Right ventricle myocardium inferior (tissue), 1 donor: ENCODE measurements around the gene ZNF366. TPM values are rescaled to one million over a fixed set of nuclear protein-coding genes. Genes with fewer than 3 reads are reported as not detected.
A peak's percentile ranks its signal among the peaks of the same experiment; 100 is the strongest.

Source experiments
- ATAC-seq: fragments of 200-7000 bp; cut with Tn5 transposase; one replicate; pipeline ENCODE4 v1.9.1; 2020; ENCODE audit warnings: mild to moderate bottlenecking, moderate library complexity
- DNase-seq: peaks from one replicate; pipeline ENCODE4 v3.0.0; 2021; ENCODE audit errors: missing footprints
- intact Hi-C: fragments of 100-400 bp; cut with DNase I; formaldehyde crosslinking; loops from one replicate; pipeline ENCODE4 v1.11.0; 2022
- total RNA-seq: library from RNA; stranded (reverse); fragmentation: NEBNext Ultra II Directional; extraction: Animal tissue kit (Norgen Biotek cat#: 25700); gene quantifications from one replicate; pipeline ENCODE4 v1.2.1, GENCODE V29; 2021
- donor health status: DM: no; HTN: yes; CAD: no; lungs with severe emphysema.

Gene ZNF366
- total RNA-seq, 1 donor from 2014 or later, result 8.7 TPM

DNA sequence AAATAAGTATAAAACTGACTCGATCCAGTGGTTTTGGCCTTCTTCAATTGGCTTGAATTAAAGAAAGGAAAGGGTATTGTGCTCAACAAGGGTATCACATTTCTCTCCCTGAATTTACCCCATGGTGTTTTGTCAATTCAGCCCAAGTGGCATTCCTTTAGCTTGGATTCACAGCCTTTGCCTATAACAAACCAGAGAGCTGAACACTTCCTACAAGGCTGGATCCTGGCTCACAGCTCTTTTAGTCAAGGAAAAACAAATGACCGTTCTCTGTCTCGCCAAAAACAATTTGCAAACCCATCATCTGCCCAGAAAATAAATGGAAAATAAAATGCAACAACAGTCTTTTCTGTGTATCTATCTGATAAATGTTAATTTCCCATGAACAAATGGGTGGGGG is 5.7 kb downstream of the ZNF366 start:
- ATAC-seq, result no peak
- DNase-seq, result no peak
- intact Hi-C loops, result loop anchor here (10.0 kb wide), 1 partner anchor 107 kb away; no protein-coding TSS in a partner anchor

DNA sequence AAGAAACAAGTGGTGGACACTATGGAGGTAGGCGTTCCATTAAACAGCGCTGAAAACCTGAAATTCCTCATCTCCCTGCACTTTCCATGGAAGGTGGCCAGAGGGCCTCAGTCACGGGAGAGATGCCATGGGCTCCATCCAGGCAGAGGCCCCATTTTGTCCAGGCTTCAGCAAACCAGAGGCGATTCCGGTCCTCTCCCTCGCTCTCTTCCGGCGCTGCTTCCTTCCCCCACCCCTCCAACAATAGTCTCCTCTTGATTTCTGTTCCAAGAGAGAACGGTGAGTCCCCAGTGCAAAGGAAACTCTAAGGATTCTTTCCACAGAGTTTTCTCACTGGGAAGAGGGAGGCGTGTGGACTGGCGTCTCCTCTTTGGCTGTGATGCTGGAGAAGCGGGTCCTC is 7.5 kb downstream of the ZNF366 start:
- DNase-seq (peak; percentile 58), ATAC-seq (peak; percentile 60)
- intact Hi-C loops, result loop anchor here (2.0 to 10.0 kb wide), 2 partner anchors 47 to 105 kb away; no protein-coding TSS in a partner anchor

DNA sequence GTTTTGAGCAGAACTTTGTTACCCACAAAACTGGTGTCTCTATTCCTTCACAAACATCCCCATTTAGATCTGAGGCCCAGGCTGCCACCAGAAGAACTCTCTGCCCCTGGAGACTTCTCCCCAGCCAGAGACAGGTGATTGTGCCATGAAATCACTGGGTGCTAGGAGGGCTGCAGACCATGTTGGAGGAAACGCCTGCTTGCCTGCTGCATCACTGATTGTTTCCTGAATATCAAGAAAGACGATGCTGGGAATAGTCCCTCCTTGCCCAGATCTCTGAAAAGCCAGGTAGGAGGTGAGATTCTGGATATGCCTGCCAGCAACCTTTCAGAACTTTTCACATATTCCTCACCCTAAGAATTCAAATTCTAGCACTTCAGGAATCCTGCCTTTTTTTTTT is 8.1 kb downstream of the ZNF366 start:
- intact Hi-C loops, result loop anchor here (2.0 kb wide), 1 partner anchor 46 kb away; no protein-coding TSS in a partner anchor
- DNase-seq (no peak), ATAC-seq (no peak)

DNA sequence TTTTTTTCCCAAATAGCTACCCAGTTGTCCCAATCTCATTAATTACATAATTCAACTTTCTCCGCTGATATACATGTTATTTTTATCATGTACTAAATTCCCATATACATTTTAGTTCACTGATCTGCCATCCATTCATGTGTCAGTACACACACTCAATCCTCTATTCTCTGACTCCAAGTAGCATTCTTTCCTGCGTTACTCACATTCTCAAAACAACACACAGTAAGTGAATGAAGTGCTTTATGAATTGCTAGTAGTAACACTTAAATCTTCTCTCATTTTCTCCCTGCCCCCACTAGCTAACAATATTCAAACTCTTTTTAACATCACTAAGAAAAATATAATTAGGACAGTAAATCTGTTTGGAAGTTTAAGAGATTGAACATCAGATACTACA is 8.9 kb downstream of the ZNF366 start:
- DNase-seq (no peak), ATAC-seq (no peak)
- intact Hi-C loops, result loop anchor here (2.0 kb wide), 1 partner anchor 45 kb away; no protein-coding TSS in a partner anchor

DNA sequence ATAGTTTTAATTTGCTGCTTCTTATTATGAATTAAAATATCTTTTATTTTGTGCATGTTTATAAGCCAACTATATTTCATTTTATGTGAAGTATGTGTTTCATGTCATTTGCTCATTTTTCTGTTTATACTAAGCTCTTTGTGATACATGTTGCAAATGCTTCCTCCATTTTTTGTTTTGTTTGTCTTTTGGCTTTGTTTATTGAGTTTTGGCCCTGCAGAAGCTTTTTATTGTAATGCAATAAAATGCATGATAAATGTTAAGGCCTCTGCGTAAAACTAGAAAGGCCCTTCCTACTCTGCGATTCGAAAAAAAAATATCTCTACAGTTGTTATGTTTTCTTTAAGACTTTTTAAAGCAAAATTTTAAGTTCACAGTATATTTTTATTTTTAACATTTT is 9.4 kb downstream of the ZNF366 start:
- ATAC-seq, result no peak
- intact Hi-C loops, result loop anchor here (2.0 kb wide), 1 partner anchor 45 kb away; no protein-coding TSS in a partner anchor
- no peak for DNase-seq

DNA sequence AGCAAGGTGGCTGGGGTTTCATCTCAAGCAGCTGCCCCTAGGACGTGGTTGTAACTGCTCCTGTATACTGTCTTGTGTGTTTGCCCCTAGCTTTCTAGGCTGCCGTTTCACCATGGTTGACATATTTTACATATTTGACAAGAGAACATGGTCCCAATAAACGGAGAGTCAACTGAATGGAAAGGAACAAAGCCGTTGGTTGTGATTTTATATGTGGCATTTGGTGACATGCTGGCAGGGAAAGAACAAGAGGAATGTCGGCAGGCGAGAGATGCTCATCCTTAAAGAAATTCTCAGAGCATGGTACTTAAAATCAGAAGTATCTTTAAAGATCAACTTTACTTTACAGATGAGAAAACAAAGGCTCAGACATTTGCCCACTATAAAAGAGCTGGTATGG is 11.8 kb downstream of the ZNF366 start:
- no peak for ATAC-seq
- DNase-seq, result no peak
- intact Hi-C loops, result no loop called here

DNA sequence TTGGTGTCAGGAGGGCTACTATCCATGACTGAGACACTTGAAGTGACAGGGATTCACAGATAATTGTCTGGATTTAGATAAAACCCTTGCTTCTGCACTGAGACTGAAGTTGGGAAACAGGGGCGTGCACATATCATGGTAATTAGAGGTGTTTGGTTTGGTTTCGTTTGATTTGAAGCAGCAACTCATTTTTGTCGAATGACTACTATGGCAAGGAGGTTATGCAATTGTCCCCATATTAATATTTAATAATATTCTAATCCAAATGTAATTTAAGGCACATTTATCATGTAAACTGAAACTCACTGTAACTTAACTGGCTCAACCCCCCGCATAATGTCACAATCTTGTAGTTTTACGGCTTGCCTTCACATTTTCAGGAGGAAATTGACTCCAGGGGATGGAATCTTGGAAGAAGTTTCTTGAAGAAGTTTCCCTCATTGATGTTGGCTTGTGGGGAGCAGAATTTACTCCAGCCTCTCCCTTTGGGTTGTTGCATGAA is 12.5 kb downstream of the ZNF366 start:
- no peak for ATAC-seq
- intact Hi-C loops, result no loop called here
- DNase-seq, result no peak

DNA sequence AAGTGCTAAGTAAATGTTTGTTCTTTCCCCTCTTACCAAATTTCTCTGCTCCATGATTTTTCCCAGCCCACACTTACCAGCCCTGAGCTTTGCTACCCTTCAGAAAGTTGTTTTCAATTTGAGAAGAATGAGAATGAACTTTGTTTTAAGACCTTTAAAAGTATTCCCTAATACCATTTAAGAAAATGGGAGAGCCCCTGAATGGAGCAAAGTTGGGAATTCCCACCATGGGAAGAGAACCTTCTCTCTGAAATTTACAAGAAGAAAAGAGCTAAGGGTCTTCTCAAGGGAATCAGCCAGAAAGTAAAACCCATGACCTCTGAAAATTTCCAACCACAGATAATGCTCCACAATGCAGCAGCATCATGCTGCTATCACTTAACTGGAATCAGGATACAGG is 17.7 kb downstream of the ZNF366 start:
- ATAC-seq (no peak), DNase-seq (no peak)
- intact Hi-C loops, result no loop called here

DNA sequence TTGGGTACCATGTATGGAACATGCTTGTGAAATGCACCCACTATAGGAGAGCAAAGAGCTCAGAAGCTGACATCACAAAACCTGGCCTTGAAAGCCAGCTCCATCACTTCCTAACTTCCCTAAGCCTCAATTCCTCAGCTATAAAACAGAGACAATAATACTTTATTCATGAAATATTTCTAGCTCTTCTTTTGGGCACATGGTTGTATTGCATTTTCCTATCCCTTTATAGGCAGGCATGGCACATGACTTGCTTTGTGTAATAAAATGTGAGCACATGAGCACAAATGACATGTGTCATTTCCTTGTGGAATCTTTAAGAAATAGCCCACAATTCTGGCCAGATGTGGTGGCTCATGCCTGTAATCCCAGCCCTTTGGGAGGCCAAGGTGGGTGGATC is 18.5 kb downstream of the ZNF366 start:
- intact Hi-C loops, result no loop called here
- no peak for ATAC-seq

DNA sequence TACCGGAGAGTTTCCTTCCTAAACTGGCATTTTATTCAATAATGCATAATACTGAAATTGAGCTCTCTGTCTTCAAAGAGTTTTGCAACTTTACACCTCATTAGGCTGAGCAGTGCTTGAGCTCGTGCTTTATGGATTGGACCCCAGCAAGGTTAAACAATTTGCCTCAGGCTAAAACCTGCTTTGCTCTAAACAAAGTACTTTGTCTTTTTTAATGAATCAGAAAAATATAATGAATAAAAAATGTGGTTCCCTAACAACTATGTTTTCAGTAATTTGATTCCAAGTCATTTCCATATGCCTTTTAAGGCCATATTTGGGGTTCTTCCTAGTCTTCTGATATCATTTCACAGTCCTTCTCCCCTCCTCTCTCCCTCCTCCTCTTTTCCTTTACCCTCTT is 20.0 kb downstream of the ZNF366 start:
- ATAC-seq (no peak), DNase-seq (no peak)
- intact Hi-C loops, result no loop called here

More for the DNA sequence above, 18.5 kb downstream of the ZNF366 start:
- no peak for DNase-seq

DNA sequence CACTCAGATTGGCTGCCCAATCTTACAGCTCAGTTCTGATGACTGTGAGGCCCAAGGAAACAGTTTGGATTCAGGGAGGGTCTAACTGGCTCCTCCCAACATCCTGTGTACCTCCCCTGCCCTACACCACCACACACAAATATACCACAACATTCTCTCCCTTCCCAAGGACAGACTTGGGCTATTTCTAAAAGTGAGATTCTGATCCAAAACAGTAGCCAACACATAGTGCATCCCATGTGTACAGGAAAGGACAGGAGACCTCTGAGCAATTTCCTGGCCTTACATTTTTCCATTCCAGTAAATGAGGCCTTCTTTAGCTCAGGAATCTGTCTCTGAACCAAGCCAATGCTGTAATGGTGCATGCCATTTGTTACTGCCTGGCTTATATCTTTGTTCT is 20.8 kb downstream of the ZNF366 start:
- intact Hi-C loops, result no loop called here
- ATAC-seq, result no peak
- DNase-seq, result no peak

DNA sequence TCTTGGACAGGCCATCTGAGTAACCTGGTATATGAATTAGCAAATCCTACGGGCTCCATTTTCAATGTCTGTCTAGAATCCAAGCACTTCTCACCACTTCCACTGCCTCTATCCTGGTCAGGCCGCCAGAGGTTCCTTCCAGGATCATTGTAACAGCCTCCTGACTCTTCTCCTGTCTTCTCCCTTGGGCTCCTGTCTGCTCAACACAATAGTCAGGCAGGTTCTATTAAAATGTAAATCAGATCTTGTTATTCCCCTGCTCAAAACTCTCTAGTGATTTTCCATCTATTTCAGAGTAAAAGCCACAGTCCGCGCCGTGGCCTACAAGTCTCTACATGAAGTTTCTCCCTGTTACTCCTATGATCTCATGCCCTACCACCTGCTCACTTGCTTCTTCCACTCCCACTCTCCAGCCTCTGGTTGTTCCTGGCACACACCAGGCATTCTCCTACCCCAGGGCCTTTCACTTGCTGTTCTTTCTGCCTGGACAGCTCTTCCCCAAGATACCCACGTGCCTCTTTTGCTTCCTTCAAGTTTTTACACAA is 21.7 kb downstream of the ZNF366 start:
- ATAC-seq (no peak), DNase-seq (no peak)

DNA sequence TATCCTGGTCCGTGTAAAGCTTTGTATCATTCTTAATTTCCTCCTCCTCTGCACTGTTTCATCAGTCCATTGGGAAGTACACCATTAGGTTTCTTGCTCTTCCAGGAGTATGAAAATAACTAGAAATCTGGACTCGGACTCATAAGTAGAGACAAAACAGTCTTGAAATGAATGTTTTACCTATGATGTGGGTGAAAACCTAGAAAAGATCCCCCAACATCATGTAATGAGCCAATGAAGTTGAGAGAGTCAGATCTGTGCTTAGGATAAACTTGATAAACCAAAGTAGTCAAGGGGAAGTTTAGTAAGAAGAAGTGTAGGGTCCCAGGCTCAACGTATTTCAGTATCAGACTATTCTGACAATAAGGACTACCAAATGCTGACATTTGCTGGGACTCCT is 25.2 kb downstream of the ZNF366 start:
- intact Hi-C loops, result no loop called here
- no peak for DNase-seq
- ATAC-seq, result no peak

More for the DNA sequence above, 21.7 kb downstream of the ZNF366 start:
- intact Hi-C loops, result no loop called here

DNA sequence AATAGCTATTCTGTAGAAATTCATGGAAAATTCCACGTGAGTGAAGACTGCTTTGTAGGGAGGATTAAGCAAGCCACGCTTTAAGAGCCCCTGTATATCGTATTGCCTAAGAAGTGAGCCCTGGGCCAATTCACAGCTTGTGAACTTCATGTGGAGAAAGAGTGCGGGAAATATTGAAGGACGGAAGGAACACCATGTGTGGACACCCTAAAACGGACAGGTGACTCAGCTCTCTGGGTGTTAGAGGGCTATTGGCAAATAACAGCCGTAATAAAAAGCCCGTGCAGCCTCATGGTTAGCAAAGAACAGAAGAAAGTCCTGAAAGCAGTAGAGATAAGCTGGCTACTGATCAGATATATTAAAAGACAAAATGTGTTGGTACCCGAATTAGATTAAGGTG is 26.4 kb downstream of the ZNF366 start:
- DNase-seq, result no peak

DNA sequence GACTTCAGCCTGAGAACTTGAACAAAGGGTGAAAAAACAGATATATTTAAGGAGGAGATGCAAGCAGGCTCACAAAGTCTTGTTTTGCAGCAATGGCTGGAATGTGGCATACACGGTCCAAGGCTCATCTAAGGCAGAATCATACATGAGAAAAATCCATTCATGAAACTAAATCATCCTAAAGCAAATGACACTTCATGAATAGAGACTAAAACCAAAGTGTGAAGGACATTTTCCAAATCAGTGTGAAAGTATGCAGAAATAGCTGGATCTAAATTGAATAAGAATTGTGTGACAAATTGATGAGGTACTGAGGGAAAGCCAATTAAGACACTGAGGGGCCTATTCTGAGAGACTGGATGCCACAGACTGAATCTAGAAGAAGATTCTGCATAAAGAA is 27.3 kb downstream of the ZNF366 start:
- no peak for DNase-seq
- no peak for ATAC-seq
- intact Hi-C loops, result no loop called here

More for the DNA sequence above, 26.4 kb downstream of the ZNF366 start:
- ATAC-seq, result no peak
- intact Hi-C loops, result no loop called here

DNA sequence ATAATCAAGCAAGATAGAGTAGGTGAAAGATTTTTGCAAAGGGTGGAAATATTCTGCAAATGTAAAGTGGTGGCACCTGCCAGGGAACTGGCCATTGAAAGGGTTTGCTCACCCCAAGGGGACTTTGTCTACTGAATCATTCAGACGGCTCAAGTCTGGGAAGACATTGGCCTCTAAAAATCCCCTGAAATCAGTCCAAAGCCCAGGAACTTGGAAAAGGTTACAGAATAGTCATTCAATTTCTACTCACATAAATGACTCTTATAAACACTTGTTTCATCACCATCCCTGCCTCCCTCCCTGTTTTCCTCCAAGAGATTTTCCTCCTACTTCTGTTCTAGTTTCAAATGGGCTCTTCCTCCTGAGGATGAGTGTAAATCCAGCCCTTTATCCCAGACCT is 28.5 kb downstream of the ZNF366 start:
- intact Hi-C loops, result no loop called here
- peak; percentile 64 for ATAC-seq
- no peak for DNase-seq

DNA sequence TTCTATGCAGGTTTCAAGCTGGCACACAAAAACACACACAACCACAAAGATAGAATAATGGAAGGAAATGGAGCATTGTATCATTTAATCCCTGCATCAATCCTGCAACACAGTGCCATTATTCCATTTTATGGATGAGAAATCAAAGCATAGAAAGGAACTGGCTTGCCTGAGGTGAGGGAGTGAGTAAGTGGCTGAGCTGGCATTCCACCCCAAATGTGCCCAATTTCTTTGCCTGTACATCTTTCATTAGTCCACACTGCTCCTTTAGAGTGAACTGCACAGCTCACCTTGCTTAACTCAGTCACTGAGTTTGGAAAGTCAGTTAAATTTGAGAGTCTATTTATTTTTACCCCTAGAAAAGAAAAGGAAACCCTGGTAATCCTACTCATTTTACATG is 28.9 kb downstream of the ZNF366 start:
- intact Hi-C loops, result no loop called here
- ATAC-seq, result peak; percentile 7

DNA sequence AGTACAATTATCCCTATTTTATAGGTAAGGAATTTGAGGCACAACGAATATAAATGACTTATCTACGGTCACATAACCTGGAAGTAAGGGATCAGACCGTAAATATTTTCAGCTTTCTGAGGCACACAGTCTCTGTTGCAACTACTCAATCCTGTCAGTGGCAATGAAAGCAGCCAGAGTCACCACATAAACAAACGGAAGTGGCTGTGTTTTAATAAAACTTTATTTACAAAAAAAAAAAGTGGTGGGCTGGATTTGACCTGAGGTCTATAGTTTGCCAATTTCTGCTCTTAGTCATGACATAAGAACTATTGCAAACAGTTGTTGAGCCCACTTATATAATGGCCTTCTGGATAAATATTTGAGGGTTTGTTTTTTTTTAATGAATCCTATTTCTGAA is 29.6 kb downstream of the ZNF366 start:
- DNase-seq, result no peak
- intact Hi-C loops, result no loop called here
- no peak for ATAC-seq

More for the DNA sequence above, 28.9 kb downstream of the ZNF366 start:
- DNase-seq, result no peak

DNA sequence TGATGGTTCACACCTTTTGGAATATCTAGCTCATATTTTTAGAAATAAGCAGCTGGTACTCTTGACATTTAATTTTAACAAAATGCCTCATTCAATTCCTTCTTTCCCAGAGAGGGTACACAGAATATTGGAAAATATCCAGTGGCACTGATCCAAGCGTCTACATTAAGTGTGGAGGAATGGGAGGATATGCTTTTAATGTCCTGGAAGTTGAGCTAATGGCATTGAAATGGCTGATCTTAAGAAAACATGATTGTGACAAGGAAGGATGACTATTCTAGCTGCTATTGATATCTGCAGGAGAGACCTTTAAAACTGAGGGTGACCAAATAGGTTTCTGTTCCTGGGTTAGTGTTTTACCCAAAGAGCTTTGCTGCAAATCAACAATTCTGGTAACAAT is 30.0 kb downstream of the ZNF366 start:
- ATAC-seq (no peak), DNase-seq (no peak)
- intact Hi-C loops, result no loop called here

DNA sequence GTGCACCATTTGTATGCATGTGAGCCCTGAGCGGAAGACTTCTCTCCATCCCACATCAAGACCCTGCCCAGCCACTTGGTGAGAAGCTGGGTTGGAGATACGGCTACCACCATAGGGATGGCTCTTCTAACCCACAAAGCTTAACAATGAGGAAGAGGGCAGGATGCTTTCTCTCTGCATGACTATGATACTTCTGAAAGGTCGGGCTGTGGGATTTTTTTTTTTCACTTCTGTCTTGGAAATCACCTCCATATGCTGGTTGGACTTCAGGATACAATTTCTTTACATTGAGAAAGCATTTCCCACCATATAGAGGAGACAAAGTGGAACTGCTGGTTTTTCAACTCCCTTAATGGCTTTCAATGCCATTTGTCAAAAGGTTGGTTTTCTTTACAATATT is 30.5 kb downstream of the ZNF366 start:
- intact Hi-C loops, result no loop called here
- no peak for DNase-seq
- ATAC-seq, result no peak

DNA sequence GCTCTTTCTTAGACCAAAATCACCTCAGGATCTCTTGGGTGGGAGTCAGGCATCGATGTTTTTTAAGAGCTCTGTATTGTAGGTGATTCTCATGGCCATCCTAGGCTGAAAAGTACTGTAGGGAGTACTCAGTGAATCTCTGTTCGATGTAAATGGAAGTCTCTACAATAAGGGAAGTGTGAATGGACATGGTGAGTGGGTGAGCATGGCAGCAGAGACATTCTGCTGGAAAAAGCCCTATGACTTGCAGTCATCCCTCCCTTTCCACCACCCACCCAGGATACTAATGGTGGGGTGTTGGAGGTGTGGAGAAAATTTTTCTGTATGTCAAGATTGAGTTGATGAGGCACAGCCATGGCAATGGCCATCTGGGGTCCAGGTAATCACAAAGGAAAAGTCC is 30.9 kb downstream of the ZNF366 start:
- intact Hi-C loops, result no loop called here
- DNase-seq (no peak), ATAC-seq (no peak)
